ENCODE measurements around the gene STXBP4. TPM values are rescaled to one million over a fixed set of nuclear protein-coding genes. Genes with fewer than 3 reads are reported as not detected.

Gene STXBP4
- total RNA-seq, 1 experiment from 2014 or later = 16.8 TPM

- Mint-ChIP-seq H3K4me1 (ENCODE audit: low read depth, unreplicated experiment) (no peaks in the 10 kb centered on the region), H3K4me3 (ENCODE audit: unreplicated experiment) (no peak overlapping the region), H3K27ac (ENCODE audit: unreplicated experiment) (no peak overlapping the region), H3K9me3 (ENCODE audit: unreplicated experiment) (no peaks in the 10 kb centered on the region), H3K36me3 (ENCODE audit: insufficient read depth, unreplicated experiment) (no peaks in the 10 kb centered on the region), H3K27me3 (ENCODE audit: insufficient read depth, unreplicated experiment) (no peaks in the 10 kb centered on the region)
- 0 out of 2 replicates have a peak, but pooled peaks cover under 1% of the 10 kb centered on the region for H3K4me1 ChIP-seq
- intact Hi-C loops (cut with micrococcal nuclease; ENCODE audit: unreplicated experiment) = loop anchor here (2.0 to 10.0 kb wide), 3 partner anchors 140 to 460 kb away; partner anchors contain the start of gene SMIM36
- ChIA-PET CTCF (interaction anchor here (0.6 to 2.0 kb wide), 2 partner anchors 294 to 488 kb away, joined by 4 to 5 read pairs; no protein-coding TSS in a partner anchor), POLR2A (no interaction called here)
- no peak overlapping the region for H3K4me3 ChIP-seq (ENCODE audit: low read depth, low read length)
- no peaks in the 10 kb centered on the region for H3K27me3 ChIP-seq (replicated peaks; ENCODE audit: control insufficient read depth, insufficient read depth, low read length)
- no TSS peak for BruUV-seq (replicated peaks)
- no peak for DNase-seq
- H3K9me3 ChIP-seq = no peaks in the 10 kb centered on the region
- H3K36me3 ChIP-seq (ENCODE audit: control insufficient read depth, insufficient read depth, low read length) = no peaks in the 10 kb centered on the region
- TF ChIP-seq, protein P1, sequence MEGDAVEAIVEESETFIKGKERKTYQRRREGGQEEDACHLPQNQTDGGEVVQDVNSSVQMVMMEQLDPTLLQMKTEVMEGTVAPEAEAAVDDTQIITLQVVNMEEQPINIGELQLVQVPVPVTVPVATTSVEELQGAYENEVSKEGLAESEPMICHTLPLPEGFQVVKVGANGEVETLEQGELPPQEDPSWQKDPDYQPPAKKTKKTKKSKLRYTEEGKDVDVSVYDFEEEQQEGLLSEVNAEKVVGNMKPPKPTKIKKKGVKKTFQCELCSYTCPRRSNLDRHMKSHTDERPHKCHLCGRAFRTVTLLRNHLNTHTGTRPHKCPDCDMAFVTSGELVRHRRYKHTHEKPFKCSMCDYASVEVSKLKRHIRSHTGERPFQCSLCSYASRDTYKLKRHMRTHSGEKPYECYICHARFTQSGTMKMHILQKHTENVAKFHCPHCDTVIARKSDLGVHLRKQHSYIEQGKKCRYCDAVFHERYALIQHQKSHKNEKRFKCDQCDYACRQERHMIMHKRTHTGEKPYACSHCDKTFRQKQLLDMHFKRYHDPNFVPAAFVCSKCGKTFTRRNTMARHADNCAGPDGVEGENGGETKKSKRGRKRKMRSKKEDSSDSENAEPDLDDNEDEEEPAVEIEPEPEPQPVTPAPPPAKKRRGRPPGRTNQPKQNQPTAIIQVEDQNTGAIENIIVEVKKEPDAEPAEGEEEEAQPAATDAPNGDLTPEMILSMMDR (IDR thresholded peaks at IDR 0.05; ENCODE audit: insufficient read depth in 1 of 2, low read depth in 1 of 2, low read length in 1 of 2, severe bottlenecking in 1 of 2, unreplicated experiment in 1 of 2) = no peak
Measured at GRCh38 chr17:55054429-55054828, 85.9 kb downstream of the STXBP4 start.

GRCh38 chr17:55056526-55056925 is 88.0 kb downstream of the STXBP4 start:
- no peaks in the 10 kb centered on the region for H3K36me3 Mint-ChIP-seq (ENCODE audit: insufficient read depth, unreplicated experiment)
- BruUV-seq (replicated peaks) = no TSS peak

GRCh38 chr17:55057184-55057583 is 88.6 kb downstream of the STXBP4 start:
- DNase-seq = no peak
- Mint-ChIP-seq H3K27me3 (ENCODE audit: insufficient read depth, unreplicated experiment) (no peaks in the 10 kb centered on the region), H3K9me3 (ENCODE audit: unreplicated experiment) (no peaks in the 10 kb centered on the region), H3K4me3 (ENCODE audit: unreplicated experiment) (no peak overlapping the region), H3K4me1 (ENCODE audit: low read depth, unreplicated experiment) (no peaks in the 10 kb centered on the region), H3K36me3 (ENCODE audit: insufficient read depth, unreplicated experiment) (no peaks in the 10 kb centered on the region), H3K27ac (ENCODE audit: unreplicated experiment) (no peak overlapping the region)
- no peaks in the 10 kb centered on the region for H3K27me3 ChIP-seq (replicated peaks; ENCODE audit: control insufficient read depth, insufficient read depth, low read length)
- CTCF ChIA-PET = no interaction called here
- no TSS peak for BruUV-seq (replicated peaks)
- no peaks in the 10 kb centered on the region for H3K9me3 ChIP-seq
- TF ChIP-seq, protein P1 (IDR thresholded peaks at IDR 0.05; ENCODE audit: insufficient read depth in 1 of 2, low read depth in 1 of 2, low read length in 1 of 2, severe bottlenecking in 1 of 2, unreplicated experiment in 1 of 2) = no peak
- no peaks in the 10 kb centered on the region for H3K36me3 ChIP-seq (ENCODE audit: control insufficient read depth, insufficient read depth, low read length)
- intact Hi-C loops (cut with micrococcal nuclease; ENCODE audit: unreplicated experiment) = loop anchor here (5.0 to 10.0 kb wide), 3 partner anchors 65 to 458 kb away; partner anchors contain the start of gene SMIM36
- 0 out of 2 replicates have a peak, but pooled peaks cover 3% of the 10 kb centered on the region for H3K4me1 ChIP-seq
- no peak overlapping the region for H3K4me3 ChIP-seq (ENCODE audit: low read depth, low read length)
- POLR2A ChIA-PET = no interaction called here

More at GRCh38 chr17:55056526-55056925, 88.0 kb downstream of the STXBP4 start:
- Histone ChIP-seq H3K27me3 (replicated peaks; ENCODE audit: control insufficient read depth, insufficient read depth, low read length) (no peaks in the 10 kb centered on the region), H3K4me3 (ENCODE audit: low read depth, low read length) (no peak overlapping the region), H3K9me3 (no peaks in the 10 kb centered on the region), H3K4me1 (0 out of 2 replicates have a peak, but pooled peaks cover 3% of the 10 kb centered on the region), H3K36me3 (ENCODE audit: control insufficient read depth, insufficient read depth, low read length) (no peaks in the 10 kb centered on the region)
- DNase-seq = no peak
- TF ChIP-seq, protein P1 (IDR thresholded peaks at IDR 0.05; ENCODE audit: insufficient read depth in 1 of 2, low read depth in 1 of 2, low read length in 1 of 2, severe bottlenecking in 1 of 2, unreplicated experiment in 1 of 2) = no peak
- ChIA-PET POLR2A (no interaction called here), CTCF (no interaction called here)
- Mint-ChIP-seq H3K4me3 (ENCODE audit: unreplicated experiment) (no peak overlapping the region), H3K27me3 (ENCODE audit: insufficient read depth, unreplicated experiment) (no peaks in the 10 kb centered on the region), H3K9me3 (ENCODE audit: unreplicated experiment) (no peaks in the 10 kb centered on the region), H3K27ac (ENCODE audit: unreplicated experiment) (no peak overlapping the region), H3K4me1 (ENCODE audit: low read depth, unreplicated experiment) (no peaks in the 10 kb centered on the region)
- intact Hi-C loops (cut with micrococcal nuclease; ENCODE audit: unreplicated experiment) = loop anchor here (5.0 to 10.0 kb wide), 3 partner anchors 64 to 458 kb away; partner anchors contain the start of gene SMIM36

Measured in Caco-2 (cell line).